Measurements from ENCODE around the gene GPR137.
"Not testable (repeated sequence)": the region's sequence is repeated elsewhere in the genome, so short reads cannot be mapped to it uniquely, and the experiment has no call there.

Gene GPR137

DNA sequence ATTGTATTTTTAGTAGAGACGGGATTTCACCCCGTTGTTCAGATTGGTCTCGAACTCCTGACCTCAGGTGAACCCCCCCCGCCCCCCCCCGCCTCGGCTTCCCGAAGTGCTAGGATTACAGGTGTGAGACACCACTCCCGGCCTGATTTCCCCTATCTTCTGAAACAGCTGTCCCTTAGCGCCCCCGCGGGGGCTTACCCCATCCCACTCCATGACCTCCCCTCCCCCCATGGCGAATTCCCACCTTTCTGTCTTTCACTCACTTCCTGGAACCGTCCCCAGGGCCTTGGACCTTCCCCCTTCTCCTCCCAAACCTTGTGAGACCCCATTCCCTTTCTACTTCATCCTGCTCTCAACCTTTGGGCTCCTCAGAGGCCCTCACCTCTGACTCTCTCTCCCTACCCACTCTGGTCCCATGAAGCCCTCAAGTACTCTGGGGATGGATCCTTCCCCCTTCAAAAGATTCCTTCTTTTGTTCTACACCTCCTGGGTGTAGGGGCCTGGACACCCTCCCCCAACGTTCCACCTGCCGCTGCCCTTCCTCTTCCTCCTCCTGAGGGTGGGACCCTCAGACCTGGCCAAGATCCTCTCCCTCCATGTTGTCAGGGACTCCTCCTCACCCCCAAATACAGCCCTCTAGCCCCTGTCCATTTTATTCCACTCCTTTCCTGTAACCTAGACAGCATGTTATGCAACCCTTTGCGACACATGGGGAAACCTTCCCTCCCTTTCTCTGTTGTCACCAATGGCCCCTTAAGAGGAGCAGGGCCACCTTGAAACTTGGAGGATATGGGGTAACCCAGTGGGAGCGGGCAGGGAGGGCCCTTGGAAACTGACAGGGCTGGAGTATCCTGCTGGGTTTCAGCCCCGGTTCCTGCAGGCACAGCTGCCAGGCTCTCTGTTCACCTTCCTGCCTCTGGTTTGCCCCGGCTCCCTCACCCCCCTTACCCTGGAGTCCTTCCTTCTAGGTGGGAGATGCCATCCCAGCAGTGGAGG, 33.4 kb downstream of the GPR137 start:
- Mint-ChIP-seq H3K27me3 (ENCODE audit: low read depth) (no peaks in the 10 kb centered on the region), H3K27ac (peak overlapping the region; percentile 100), H3K4me3 (peak overlapping the region; percentile 87), H3K4me1 (ENCODE audit: low read depth) (peaks cover 22% of the 10 kb centered on the region), H3K36me3 (ENCODE audit: low read depth) (peaks cover 27% of the 10 kb centered on the region), H3K9me3 (no peaks in the 10 kb centered on the region)

- H3K36me3 Mint-ChIP-seq (ENCODE audit: low read depth): peaks cover 23% of the 10 kb centered on the region
- H3K4me1 Mint-ChIP-seq (ENCODE audit: low read depth): peaks cover 22% of the 10 kb centered on the region
- H3K27ac Mint-ChIP-seq: peak overlapping the region; percentile 13
- no peaks in the 10 kb centered on the region for H3K27me3 Mint-ChIP-seq (ENCODE audit: low read depth)
- H3K4me3 Mint-ChIP-seq: no peak overlapping the region
- no peaks in the 10 kb centered on the region for H3K9me3 Mint-ChIP-seq
Observed at GRCh38 chr11:64320556-64320955, 34.9 kb downstream of the GPR137 start.

DNA sequence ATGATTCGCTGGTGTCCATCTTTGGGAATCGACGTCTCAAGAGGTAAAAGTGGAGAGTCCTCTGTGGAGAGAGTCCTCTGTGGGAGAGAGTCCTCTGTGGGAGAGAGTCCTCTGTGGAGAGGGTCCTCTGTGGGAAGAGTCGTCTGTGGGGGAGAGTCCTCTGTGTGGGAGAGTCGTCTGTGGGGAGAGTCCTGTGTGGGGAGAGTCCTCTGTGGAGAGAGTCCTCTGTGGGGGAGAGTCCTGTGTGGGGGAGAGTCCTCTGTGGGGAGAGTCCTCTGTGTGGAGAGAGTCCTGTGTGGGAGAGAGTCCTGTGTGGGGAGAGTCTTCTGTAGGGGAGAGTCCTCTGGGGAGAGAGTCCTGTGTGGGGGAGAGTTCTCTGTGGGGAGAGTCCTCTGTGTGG, 35.4 kb downstream of the GPR137 start:
- Mint-ChIP-seq H3K27ac (peak overlapping the region; percentile 35), H3K4me1 (ENCODE audit: low read depth) (peaks cover 22% of the 10 kb centered on the region), H3K4me3 (no peak overlapping the region), H3K36me3 (ENCODE audit: low read depth) (peaks cover 23% of the 10 kb centered on the region), H3K9me3 (no peaks in the 10 kb centered on the region), H3K27me3 (ENCODE audit: low read depth) (no peaks in the 10 kb centered on the region)

- Mint-ChIP-seq H3K36me3 (ENCODE audit: low read depth) (peaks cover 21% of the 10 kb centered on the region), H3K27ac (no peak overlapping the region), H3K4me3 (no peak overlapping the region), H3K4me1 (ENCODE audit: low read depth) (peaks cover 18% of the 10 kb centered on the region), H3K27me3 (ENCODE audit: low read depth) (no peaks in the 10 kb centered on the region), H3K9me3 (no peaks in the 10 kb centered on the region)
Observed at GRCh38 chr11:64321533-64321932, 35.9 kb downstream of the GPR137 start.

DNA sequence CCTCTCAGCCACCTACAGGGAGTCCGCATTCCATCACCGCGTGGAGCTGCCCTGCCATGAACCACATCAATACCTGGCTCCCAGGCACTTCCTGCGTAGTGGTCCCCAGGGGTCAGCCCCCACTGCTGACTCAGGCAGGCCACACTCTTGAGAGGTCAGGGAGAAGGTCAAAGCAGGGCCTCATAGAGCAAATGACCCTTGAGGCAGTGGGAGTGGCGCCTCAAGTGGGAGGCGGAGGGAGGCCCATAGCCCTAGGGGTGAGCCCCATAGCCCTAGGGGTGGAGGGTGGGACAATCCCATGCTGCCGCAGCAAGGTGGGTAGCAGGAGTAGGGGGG, 37.2 kb downstream of the GPR137 start:
- Mint-ChIP-seq H3K27me3 (ENCODE audit: low read depth) (no peaks in the 10 kb centered on the region), H3K36me3 (ENCODE audit: low read depth) (peaks cover 17% of the 10 kb centered on the region), H3K4me1 (ENCODE audit: low read depth) (peaks cover 9% of the 10 kb centered on the region), H3K27ac (no peak overlapping the region), H3K9me3 (no peaks in the 10 kb centered on the region), H3K4me3 (no peak overlapping the region)

DNA sequence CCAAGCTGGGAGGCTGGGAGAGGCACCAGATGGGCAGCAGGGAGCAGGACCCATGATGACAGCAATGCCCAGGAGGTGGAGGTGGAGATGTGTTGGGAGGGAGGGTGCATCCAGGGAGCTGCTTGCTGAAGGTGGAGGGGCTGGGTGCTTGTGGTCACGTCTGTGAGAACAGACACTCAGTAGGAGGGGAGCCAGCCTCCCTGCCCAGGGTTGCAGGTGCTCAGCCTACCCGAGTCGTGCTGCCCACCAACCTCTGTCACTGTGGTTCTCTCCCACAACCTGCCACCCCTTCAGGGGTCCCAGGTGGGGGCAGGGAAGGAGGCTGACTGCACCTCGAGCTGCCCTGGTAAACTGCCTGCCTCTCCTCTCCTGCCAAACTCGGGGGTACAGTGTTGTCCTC, 37.7 kb downstream of the GPR137 start:
- Mint-ChIP-seq H3K27ac (no peak overlapping the region), H3K27me3 (ENCODE audit: low read depth) (no peaks in the 10 kb centered on the region), H3K4me1 (ENCODE audit: low read depth) (peaks cover 9% of the 10 kb centered on the region), H3K9me3 (no peaks in the 10 kb centered on the region), H3K36me3 (ENCODE audit: low read depth) (peaks cover 17% of the 10 kb centered on the region), H3K4me3 (no peak overlapping the region)

- H3K27me3 Mint-ChIP-seq (ENCODE audit: low read depth); H3K4me1 Mint-ChIP-seq (ENCODE audit: low read depth); H3K9me3 Mint-ChIP-seq; H3K4me3 Mint-ChIP-seq; H3K27ac Mint-ChIP-seq: not testable (repeated sequence)
- peaks cover 17% of the 10 kb centered on the region for H3K36me3 Mint-ChIP-seq (ENCODE audit: low read depth)
Observed at GRCh38 chr11:64323984-64324383, 38.3 kb downstream of the GPR137 start.

- H3K36me3 Mint-ChIP-seq (ENCODE audit: low read depth): peaks cover 13% of the 10 kb centered on the region
- H3K4me3 Mint-ChIP-seq: no peak overlapping the region
- H3K4me1 Mint-ChIP-seq (ENCODE audit: low read depth): peaks cover 4% of the 10 kb centered on the region
- H3K27me3 Mint-ChIP-seq (ENCODE audit: low read depth): no peaks in the 10 kb centered on the region
- H3K27ac Mint-ChIP-seq: no peak overlapping the region
- H3K9me3 Mint-ChIP-seq: no peaks in the 10 kb centered on the region
Observed at GRCh38 chr11:64324692-64325469, 39.2 kb downstream of the GPR137 start.

GRCh38 chr11:64327375-64327774, 41.7 kb downstream of the GPR137 start:
- Mint-ChIP-seq H3K36me3 (ENCODE audit: low read depth) (no peaks in the 10 kb centered on the region), H3K4me3 (no peak overlapping the region), H3K27ac (no peak overlapping the region), H3K27me3 (ENCODE audit: low read depth) (no peaks in the 10 kb centered on the region), H3K9me3 (no peaks in the 10 kb centered on the region), H3K4me1 (ENCODE audit: low read depth) (peaks cover 6% of the 10 kb centered on the region)

GRCh38 chr11:64327993-64328392, 42.3 kb downstream of the GPR137 start:
- Mint-ChIP-seq H3K27ac (no peak overlapping the region), H3K27me3 (ENCODE audit: low read depth) (no peaks in the 10 kb centered on the region), H3K4me1 (ENCODE audit: low read depth) (peaks cover 6% of the 10 kb centered on the region), H3K4me3 (no peak overlapping the region), H3K36me3 (ENCODE audit: low read depth) (no peaks in the 10 kb centered on the region), H3K9me3 (no peaks in the 10 kb centered on the region)

DNA sequence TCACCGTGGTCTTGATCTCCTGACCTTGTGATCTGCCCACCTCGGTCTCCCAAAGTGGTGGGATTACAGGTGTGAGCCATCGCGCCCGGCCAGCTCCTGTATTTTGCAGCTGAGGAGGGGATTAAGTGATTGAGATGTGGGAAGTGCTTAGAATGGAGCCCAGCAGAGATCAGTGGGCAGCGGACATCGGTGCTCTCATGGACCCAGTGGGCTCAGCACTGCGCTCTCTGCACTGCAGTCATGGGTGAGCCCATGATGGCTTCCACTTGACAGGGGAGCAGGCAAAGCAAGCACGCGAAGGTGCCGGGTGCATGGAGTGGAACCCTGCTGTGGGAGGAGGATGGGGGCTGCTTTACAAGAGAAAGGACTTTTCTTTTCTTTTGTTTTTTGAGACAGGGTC, 45.2 kb downstream of the GPR137 start:
- Mint-ChIP-seq H3K27ac (no peak overlapping the region), H3K9me3 (no peaks in the 10 kb centered on the region)

GRCh38 chr11:64331569-64332371, 46.1 kb downstream of the GPR137 start:
- no peaks in the 10 kb centered on the region for H3K9me3 Mint-ChIP-seq
- no peak overlapping the region for H3K4me3 Mint-ChIP-seq
- no peaks in the 10 kb centered on the region for H3K27me3 Mint-ChIP-seq (ENCODE audit: low read depth)
- H3K36me3 Mint-ChIP-seq (ENCODE audit: low read depth): no peaks in the 10 kb centered on the region
- peak overlapping the region; percentile 53 for H3K27ac Mint-ChIP-seq
- peaks cover 11% of the 10 kb centered on the region for H3K4me1 Mint-ChIP-seq (ENCODE audit: low read depth)

More for the DNA sequence above, 45.2 kb downstream of the GPR137 start:
- Mint-ChIP-seq H3K4me3 (no peak overlapping the region), H3K36me3 (ENCODE audit: low read depth) (no peaks in the 10 kb centered on the region), H3K4me1 (ENCODE audit: low read depth) (peaks cover 11% of the 10 kb centered on the region), H3K27me3 (ENCODE audit: low read depth) (no peaks in the 10 kb centered on the region)

DNA sequence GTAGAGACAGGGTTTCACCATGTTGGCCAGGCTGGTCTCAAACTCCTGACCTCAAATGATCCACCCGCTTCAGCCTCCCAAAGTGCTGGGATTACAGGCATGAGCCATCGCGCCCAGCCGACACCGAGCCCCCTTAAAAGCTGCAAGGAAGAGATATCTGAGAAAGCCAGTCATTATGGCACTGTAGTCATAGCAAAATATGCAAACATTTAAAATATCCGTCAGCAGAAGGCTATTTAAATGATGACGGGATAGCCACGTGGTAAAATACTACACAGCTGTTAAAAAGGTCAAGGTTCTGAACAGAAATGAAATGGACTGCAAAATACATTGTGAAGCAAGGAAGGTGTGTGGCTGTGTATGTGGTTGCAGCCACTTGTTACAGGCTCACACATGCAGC, 47.9 kb downstream of the GPR137 start:
- no peaks in the 10 kb centered on the region for H3K9me3 Mint-ChIP-seq
- no peak overlapping the region for H3K27ac Mint-ChIP-seq
- H3K4me1 Mint-ChIP-seq (ENCODE audit: low read depth): peaks cover 15% of the 10 kb centered on the region
- no peaks in the 10 kb centered on the region for H3K27me3 Mint-ChIP-seq (ENCODE audit: low read depth)
- H3K4me3 Mint-ChIP-seq: no peak overlapping the region
- H3K36me3 Mint-ChIP-seq (ENCODE audit: low read depth): peaks cover 6% of the 10 kb centered on the region

Measured in T-helper 1 cell treated with Interleukin-12 subunit alpha and Interleukin-12 subunit beta and Interleukin-4 antibody, amounts not matched to agents 30 μg/mL and 1 μg/mL, for 36 hours (primary cell).